Left lung (tissue), 10 donors: ENCODE data around the gene USP10. TPM values are rescaled to one million over a fixed set of nuclear protein-coding genes. Genes with fewer than 3 reads are reported as not detected.

Experiments
- ATAC-seq: fragments of 200-7000 bp; cut with Tn5 transposase; one replicate; pipeline ENCODE4 v1.9.1; 2020; ENCODE audit warnings: moderate library complexity
- DNase-seq, 4 donors: peaks; one replicate each; pipeline ENCODE4 v3.0.0-alpha.2; 2013 to 2020
- H3K27ac ChIP-seq, 2 donors: fragments of 200-600 bp; sonication (generic) in 1 of 2; one replicate each; pipeline versions ENCODE4 v1.5.0 to v1.8.0; 2020 to 2021
- H3K27me3 ChIP-seq, 2 donors: fragments of 200-600 bp; sonication (generic) in 1 of 2; one replicate each; pipeline versions ENCODE4 v1.5.0 to v1.8.0; 2020 to 2021
- H3K36me3 ChIP-seq, 2 donors: fragments of 200-600 bp; sonication (generic) in 1 of 2; one replicate each; pipeline versions ENCODE4 v1.5.0 to v1.8.0; 2020 to 2021
- H3K4me1 ChIP-seq, 2 donors: fragments of 200-600 bp; one replicate each; pipeline ENCODE4 v1.8.0; 2021
- H3K4me3 ChIP-seq, 2 donors: fragments of 200-600 bp; sonication (generic) in 1 of 2; one replicate each; pipeline versions ENCODE4 v1.5.0 to v1.8.0; 2020 to 2021; ENCODE audit warnings: mild to moderate bottlenecking in 1 of 2
- H3K9me3 ChIP-seq, 2 donors: fragments of 200-600 bp; sonication (generic) in 1 of 2; one replicate each; pipeline versions ENCODE4 v1.5.0 to v1.8.0; 2020 to 2021
- intact Hi-C, 2 donors: fragments of 100-400 bp; cut with DNase I; formaldehyde crosslinking; loops; one replicate each; pipeline versions ENCODE4 v1.11.2 to v1.14.2; 2022
- polyA plus RNA-seq, 6 donors: library from polyadenylated mRNA; unstranded; fragments of 120-200 nt; gene quantifications; one replicate each; pipeline ENCODE4 v1.2.1, GENCODE V29; 2013; ENCODE audit not compliant: insufficient read length in 6 of 6
- total RNA-seq, 2 donors: library from RNA; stranded (reverse); fragmentation: NEBNext Ultra II Directional; extraction: Animal tissue kit (Norgen Biotek cat#: 25700); gene quantifications; one replicate each; pipeline ENCODE4 v1.2.1, GENCODE V29; 2021
- TF ChIP-seq, protein P1 (sequence below), 2 donors: fragments of 200-600 bp; sonication (generic) in 1 of 2; IDR thresholded peaks; one replicate each; pipeline versions ENCODE4 v1.5.0 to v1.8.0; 2021; ENCODE audit warnings: antibody characterized with exemption in 2 of 2
- donor health status: DM: no; HTN: yes; CAD: no.
- donor health status: DM: no; HTN: no; CAD: no.

The USP10 gene
- total and polyA plus RNA-seq, 8 donors, result 57.4 to 102 (median 87.8) TPM

DNA sequence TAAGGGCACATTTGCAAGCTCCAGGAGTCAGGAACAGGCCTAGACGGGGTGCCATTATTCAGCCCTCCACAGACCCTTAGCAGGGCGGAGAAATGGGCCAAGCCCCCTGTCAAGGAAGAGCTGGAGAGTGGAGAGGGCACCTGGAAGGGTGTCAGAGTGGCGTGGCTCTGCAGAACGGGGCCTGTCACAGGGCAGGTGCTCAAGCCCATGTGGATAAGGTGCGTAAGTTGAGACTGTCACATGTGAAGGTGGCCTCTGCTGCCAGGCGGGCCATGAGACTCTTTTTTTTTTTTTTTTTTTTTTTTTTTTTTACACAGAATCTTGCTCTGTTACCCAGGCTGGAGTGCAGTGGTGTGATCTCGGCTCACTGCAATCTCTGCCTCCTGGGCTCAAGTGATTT lies 108.0 kb downstream of the USP10 start:
- no peaks in the 10 kb centered on the region for H3K27me3 ChIP-seq
- intact Hi-C loops, result no loop called here
- no peaks in the 10 kb centered on the region for H3K9me3 ChIP-seq
- H3K27ac ChIP-seq, result no peak overlapping the region
- ATAC-seq, result no peak
- H3K4me1 ChIP-seq, result peaks cover 0 to 55% of the 10 kb centered on the region in 2 donors
- H3K36me3 ChIP-seq, result no peaks in the 10 kb centered on the region
- DNase-seq, result no peak
- no peak overlapping the region for H3K4me3 ChIP-seq
- TF ChIP-seq, protein P1, sequence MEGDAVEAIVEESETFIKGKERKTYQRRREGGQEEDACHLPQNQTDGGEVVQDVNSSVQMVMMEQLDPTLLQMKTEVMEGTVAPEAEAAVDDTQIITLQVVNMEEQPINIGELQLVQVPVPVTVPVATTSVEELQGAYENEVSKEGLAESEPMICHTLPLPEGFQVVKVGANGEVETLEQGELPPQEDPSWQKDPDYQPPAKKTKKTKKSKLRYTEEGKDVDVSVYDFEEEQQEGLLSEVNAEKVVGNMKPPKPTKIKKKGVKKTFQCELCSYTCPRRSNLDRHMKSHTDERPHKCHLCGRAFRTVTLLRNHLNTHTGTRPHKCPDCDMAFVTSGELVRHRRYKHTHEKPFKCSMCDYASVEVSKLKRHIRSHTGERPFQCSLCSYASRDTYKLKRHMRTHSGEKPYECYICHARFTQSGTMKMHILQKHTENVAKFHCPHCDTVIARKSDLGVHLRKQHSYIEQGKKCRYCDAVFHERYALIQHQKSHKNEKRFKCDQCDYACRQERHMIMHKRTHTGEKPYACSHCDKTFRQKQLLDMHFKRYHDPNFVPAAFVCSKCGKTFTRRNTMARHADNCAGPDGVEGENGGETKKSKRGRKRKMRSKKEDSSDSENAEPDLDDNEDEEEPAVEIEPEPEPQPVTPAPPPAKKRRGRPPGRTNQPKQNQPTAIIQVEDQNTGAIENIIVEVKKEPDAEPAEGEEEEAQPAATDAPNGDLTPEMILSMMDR (IDR thresholded peaks at IDR 0.05), result no peak

DNA sequence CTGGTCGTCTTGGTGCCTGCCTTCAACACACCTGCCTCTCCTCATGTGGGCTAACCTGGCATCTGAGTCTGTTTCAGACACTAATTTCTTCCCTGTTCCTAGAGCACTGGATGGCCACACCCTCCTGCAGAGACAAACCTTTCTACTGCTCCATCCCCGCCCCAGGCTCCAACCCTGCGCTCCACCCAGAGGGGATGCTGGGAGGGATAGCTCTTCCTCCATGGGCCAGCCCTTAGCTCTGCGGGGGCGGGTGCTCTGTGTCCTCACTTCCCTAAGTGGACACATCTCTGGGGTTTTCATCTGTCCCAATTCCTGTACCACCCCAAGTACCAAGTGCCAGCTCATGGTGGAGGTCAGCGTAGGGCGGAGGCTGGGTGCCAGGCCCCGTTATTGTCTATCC lies 109.0 kb downstream of the USP10 start:
- no peak overlapping the region for H3K4me3 ChIP-seq
- H3K4me1 ChIP-seq, result peaks cover 0 to 55% of the 10 kb centered on the region in 2 donors
- no peaks in the 10 kb centered on the region for H3K36me3 ChIP-seq
- no peaks in the 10 kb centered on the region for H3K9me3 ChIP-seq
- intact Hi-C loops, result no loop called here
- TF ChIP-seq, protein P1 (IDR thresholded peaks at IDR 0.05), result no peak
- ATAC-seq (peak; percentile 40), DNase-seq (no peak)
- H3K27me3 ChIP-seq, result peaks cover 0 to 1% of the 10 kb centered on the region in 2 donors
- no peak overlapping the region for H3K27ac ChIP-seq

DNA sequence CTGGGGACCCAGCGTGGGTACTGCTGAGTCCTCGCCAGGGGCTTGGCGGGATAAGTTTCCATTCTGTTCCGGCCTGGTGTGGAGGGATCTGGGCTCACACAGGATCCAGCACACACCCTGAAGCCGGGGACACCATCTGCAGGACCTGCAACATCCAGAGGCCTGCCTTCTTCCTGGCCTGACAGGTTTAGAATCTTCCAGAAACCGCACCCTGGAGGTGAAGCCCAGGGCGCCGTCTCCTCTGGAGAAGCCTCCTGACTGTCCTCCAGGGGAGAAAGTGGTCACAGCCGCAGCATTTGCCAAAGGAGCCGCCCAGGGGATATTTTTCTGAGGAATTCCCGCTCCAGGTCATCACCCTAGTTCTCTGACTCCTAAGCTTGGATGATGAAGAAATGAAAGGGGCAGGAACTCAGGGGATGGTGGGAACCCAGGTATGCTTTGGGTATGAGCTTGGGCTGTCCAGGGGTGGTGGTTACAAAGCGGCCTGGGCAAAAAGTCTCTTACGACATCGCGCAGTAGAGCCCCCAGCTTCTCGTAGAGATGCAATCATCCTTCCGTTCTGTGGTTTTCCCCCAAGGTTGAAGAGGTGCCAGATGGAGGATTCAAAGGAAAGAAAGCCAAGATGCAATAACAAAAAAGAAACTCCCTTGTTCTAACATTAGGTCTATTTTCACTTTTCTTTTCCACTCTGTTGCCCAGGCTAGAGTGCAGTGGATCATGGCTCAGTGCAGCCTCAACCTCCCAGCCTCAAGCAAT lies 110.9 kb downstream of the USP10 start:
- Histone ChIP-seq H3K4me3 (no peak overlapping the region), H3K9me3 (no peaks in the 10 kb centered on the region), H3K27me3 (peaks cover 0 to 4% of the 10 kb centered on the region in 2 donors), H3K27ac (peak overlapping the region in 1 of 2 donors; percentile 73), H3K4me1 (peaks cover 0 to 60% of the 10 kb centered on the region in 2 donors), H3K36me3 (no peaks in the 10 kb centered on the region)
- peak; percentile 27 for ATAC-seq
- TF ChIP-seq, protein P1 (IDR thresholded peaks at IDR 0.05), result no peak
- no peak for DNase-seq
- intact Hi-C loops, result no loop called here

DNA sequence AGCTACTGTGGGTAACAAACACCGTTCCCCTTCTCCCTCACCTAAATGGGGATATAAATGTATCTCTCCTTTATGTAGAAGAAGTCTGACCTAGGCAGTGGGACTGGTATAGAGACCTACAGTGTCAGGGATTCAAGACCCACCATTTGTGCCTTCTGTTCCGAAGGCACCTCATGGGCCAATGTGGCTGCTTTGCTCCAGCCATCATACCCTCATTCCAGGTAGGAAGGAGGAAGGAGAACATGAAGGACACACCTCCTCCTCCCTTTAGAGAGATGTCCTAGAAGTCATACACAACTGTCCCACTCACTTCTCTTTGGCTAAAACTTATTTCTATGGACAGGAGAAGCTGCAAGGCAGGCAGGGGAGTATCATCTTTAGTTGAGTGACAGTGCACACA lies 111.7 kb downstream of the USP10 start:
- Histone ChIP-seq H3K4me1 (peaks cover 0 to 56% of the 10 kb centered on the region in 2 donors), H3K4me3 (no peak overlapping the region), H3K27me3 (peaks cover 0 to 4% of the 10 kb centered on the region in 2 donors), H3K27ac (peak overlapping the region in 1 of 2 donors; percentile 73), H3K36me3 (no peaks in the 10 kb centered on the region), H3K9me3 (no peaks in the 10 kb centered on the region)
- intact Hi-C loops, result no loop called here
- ATAC-seq (no peak), DNase-seq (no peak)
- TF ChIP-seq, protein P1 (IDR thresholded peaks at IDR 0.05), result no peak

DNA sequence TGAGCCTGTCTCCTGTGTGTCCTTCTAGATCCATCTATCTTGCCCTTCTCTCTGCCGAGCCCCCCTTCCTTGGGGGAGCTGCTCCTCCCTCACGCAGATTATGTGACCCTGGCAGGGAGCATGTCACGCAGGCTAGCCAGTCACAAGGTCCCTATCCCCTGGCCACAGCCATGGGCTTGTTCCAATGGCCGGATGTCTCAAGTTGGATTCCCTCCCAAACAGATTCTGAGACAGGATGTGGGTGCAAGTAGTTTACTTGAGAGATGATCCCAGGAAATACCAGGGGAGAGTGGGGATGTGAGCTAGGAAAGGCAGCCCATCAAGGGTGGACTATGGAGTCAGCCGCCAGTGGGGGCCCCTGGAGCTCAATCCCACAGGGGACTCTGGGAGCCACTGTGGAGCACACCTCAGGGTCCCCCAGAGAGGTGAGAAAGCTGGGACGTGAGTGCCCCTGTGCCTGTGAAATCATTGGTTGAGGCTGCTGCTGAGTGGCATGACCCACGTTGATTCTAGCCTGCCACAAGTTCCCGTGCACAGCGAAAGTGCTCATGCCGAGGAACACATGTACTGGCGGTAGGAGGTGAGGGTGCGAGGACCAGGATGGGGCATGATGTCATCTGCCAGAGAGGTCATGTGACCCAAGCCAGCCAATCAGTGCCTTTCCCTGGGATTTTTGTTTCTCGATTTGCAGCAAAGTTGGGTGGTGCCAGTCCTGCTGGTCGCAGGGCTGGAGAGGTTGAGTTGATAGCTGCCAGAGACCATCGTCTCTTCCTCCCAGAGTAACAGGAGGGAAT lies 113.5 kb downstream of the USP10 start:
- Histone ChIP-seq H3K27me3 (peaks cover 0 to 4% of the 10 kb centered on the region in 2 donors), H3K27ac (no peak overlapping the region), H3K4me1 (peaks cover 0 to 43% of the 10 kb centered on the region in 2 donors), H3K9me3 (no peaks in the 10 kb centered on the region), H3K36me3 (no peaks in the 10 kb centered on the region), H3K4me3 (no peak overlapping the region)
- DNase-seq (peak in 1 of 4 donors; percentile 31), ATAC-seq (no peak)
- intact Hi-C loops, result no loop called here
- TF ChIP-seq, protein P1 (IDR thresholded peaks at IDR 0.05), result no peak
